ENCODE results near the gene SLC25A21. TPM values are rescaled to one million over a fixed set of nuclear protein-coding genes. Genes with fewer than 3 reads are reported as not detected.

SLC25A21 gene
- total RNA-seq, 4 donors from 2014 or later: 0.08 to 0.29 TPM; not detected in 2

DNA sequence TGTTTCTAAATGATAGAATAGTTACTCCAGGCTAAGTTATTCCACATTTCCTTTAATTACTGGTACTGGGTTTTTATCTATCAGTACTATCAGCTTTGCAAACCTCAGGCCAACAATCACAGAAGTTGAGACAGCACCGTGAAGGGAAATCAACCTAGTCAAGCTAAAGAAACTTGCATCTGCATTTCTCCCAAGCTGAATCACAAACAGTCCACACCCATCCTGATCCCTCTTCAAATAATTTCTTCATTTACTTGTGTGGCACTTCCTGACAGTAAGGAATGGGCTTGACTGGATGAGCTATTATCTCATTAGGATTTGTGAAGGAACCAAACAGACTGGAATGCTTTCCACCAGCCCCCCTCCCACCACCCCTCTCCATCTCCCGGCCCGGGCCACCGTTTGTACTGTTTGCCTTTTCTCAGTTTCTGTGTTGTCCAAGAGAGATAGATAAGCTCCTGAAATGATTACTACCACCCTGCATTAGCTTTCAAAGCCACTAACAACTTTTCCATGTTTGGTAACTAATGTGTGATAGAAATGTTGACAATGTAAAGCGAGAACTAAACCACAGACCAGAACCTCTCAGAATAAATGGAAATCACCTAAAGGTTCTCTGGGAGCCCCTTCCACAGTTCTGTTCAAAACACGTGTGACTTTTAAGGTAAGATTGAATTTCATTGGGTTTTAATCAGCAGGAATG lies 236.3 kb downstream of the SLC25A21 start:
- WGBS, 2 donors: 55 to 61% methylated on average over 6 of the region's 6 CpGs
- DNase-seq (ENCODE audit: low spot score in 2 of 2): no peak
- no peak overlapping the region for H3K4me3 ChIP-seq (ENCODE audit: low read depth, poor library complexity, severe bottlenecking)
- intact Hi-C loops (cut with DNase I; ENCODE audit: low total_unique reads): no loop called here
- TF ChIP-seq POLR2A (IDR thresholded peaks at IDR 0.05): no peak
- TF ChIP-seq, protein P1, sequence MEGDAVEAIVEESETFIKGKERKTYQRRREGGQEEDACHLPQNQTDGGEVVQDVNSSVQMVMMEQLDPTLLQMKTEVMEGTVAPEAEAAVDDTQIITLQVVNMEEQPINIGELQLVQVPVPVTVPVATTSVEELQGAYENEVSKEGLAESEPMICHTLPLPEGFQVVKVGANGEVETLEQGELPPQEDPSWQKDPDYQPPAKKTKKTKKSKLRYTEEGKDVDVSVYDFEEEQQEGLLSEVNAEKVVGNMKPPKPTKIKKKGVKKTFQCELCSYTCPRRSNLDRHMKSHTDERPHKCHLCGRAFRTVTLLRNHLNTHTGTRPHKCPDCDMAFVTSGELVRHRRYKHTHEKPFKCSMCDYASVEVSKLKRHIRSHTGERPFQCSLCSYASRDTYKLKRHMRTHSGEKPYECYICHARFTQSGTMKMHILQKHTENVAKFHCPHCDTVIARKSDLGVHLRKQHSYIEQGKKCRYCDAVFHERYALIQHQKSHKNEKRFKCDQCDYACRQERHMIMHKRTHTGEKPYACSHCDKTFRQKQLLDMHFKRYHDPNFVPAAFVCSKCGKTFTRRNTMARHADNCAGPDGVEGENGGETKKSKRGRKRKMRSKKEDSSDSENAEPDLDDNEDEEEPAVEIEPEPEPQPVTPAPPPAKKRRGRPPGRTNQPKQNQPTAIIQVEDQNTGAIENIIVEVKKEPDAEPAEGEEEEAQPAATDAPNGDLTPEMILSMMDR (IDR thresholded peaks at IDR 0.05): no peak

DNA sequence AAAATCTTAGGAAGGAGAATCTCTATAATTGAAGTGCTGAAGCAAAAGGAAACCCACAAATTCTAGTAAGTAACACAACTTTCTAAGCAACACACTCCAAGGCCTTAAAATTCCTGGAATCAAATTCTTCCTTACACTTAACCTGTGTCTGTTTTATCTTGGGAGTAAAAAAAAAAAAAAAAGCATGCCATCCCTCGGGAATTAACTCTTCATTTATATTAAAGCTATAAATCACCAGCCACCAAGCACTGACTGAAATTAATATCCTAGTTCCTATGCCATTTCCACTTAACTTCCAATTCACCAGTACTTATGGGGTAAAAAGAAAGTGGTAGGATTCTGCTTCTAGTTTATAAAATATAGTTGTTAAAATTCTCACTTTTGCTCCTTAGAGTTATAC lies 238.1 kb downstream of the SLC25A21 start:
- DNase-seq (ENCODE audit: low spot score in 2 of 2): no peak
- 52 to 65% methylated on average over 1 of the region's 1 CpG for WGBS, 2 donors
- TF ChIP-seq, protein P1 (IDR thresholded peaks at IDR 0.05): no peak
- TF ChIP-seq POLR2A (IDR thresholded peaks at IDR 0.05): no peak

DNA sequence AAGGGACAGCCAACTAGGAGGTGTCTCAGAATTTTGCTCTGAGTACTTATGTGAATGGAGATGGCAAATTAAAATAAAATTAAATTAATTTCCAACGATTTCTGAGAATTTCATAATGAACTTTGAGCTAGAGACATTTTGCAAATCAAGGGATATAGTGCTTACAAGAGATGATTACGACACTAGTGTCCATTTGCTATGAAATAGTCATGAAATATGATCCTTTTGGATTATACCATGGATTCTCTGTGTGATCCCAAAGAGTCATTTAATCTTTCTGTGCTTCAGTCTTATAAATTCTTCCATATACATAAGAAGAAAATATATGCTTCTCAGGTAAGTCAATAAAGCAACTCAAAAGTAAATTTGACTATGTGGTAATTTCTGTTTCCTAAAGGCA lies 240.6 kb downstream of the SLC25A21 start:
- TF ChIP-seq POLR2A (IDR thresholded peaks at IDR 0.05): no peak
- TF ChIP-seq, protein P1 (IDR thresholded peaks at IDR 0.05): no peak
- 73 to 77% methylated on average over 2 of the region's 2 CpGs for WGBS, 2 donors
- intact Hi-C loops (cut with DNase I; ENCODE audit: low total_unique reads): no loop called here
- DNase-seq (ENCODE audit: low spot score in 2 of 2): no peak
- no peak overlapping the region for H3K4me3 ChIP-seq (ENCODE audit: low read depth, poor library complexity, severe bottlenecking)

More for the DNA sequence above, 238.1 kb downstream of the SLC25A21 start:
- intact Hi-C loops (cut with DNase I; ENCODE audit: low total_unique reads): no loop called here
- no peak overlapping the region for H3K4me3 ChIP-seq (ENCODE audit: low read depth, poor library complexity, severe bottlenecking)

DNA sequence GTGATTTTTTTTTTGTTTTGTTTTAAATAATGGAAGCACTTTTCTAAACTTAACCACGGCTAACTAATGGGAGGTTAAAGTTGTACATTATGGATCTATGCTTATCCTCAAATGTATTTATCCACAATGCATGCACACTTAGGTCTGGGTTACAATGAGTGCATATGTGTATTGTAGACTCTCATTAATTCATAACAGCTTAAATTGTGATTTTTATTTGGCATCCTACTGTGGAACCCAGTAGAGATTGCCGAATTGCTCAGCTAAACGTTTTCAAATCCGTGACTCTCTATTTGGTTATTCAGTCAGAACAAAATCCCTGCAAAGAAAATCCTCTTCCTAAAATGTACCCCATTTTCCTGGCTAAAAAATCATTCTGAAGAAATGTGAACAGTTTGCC lies 244.0 kb downstream of the SLC25A21 start:
- no peak for DNase-seq (ENCODE audit: low spot score in 2 of 2)
- H3K4me3 ChIP-seq (ENCODE audit: low read depth, poor library complexity, severe bottlenecking): no peak overlapping the region
- TF ChIP-seq, protein P1 (IDR thresholded peaks at IDR 0.05): no peak
- TF ChIP-seq POLR2A (IDR thresholded peaks at IDR 0.05): no peak
- 79% methylated on average over 4 of the region's 4 CpGs for WGBS, 2 donors
- intact Hi-C loops (cut with DNase I; ENCODE audit: low total_unique reads): no loop called here

DNA sequence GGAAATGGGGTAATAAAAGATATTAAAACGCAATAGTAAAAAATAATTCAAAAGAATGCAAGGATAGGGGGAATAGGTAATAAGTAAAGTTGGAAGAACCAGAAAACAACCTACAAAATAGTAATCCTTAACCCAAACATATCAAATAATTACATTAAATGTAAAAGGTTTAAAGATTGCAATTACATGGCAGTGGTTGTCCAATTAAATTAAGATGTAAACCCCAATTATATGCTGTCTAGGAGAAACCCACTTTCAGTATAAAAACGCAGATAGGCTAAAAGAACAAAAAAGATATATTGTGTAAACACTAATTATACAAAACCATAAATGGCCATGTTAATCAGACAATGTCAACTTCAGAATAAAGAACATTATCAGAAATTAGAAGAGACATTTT lies 247.3 kb downstream of the SLC25A21 start:
- DNase-seq (ENCODE audit: low spot score in 2 of 2): no peak
- 84 to 89% methylated on average over 2 of the region's 2 CpGs for WGBS, 2 donors
- intact Hi-C loops (cut with DNase I; ENCODE audit: low total_unique reads): no loop called here
- H3K4me3 ChIP-seq (ENCODE audit: low read depth, poor library complexity, severe bottlenecking): no peak overlapping the region
- TF ChIP-seq, protein P1 (IDR thresholded peaks at IDR 0.05): no peak
- TF ChIP-seq POLR2A (IDR thresholded peaks at IDR 0.05): no peak

DNA sequence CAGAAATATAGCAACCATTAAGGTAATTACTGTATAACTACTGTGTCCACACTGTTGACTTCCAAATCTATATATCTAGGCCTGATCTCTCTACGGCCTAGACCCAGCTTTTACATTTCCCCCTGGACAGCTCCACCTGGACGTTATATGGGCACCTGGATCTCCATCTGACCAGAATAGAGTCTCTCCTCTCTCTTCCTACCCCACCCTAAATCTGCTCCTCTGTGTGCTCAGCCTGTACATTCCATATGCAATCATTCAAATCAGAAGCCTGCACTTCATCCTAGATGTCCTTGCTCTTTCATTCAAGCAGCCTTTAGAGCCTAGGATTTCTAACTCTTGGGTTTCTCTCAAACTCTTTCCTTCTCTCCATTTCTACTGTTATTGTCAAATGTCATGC lies 255.7 kb downstream of the SLC25A21 start:
- TF ChIP-seq POLR2A (IDR thresholded peaks at IDR 0.05): no peak
- TF ChIP-seq, protein P1 (IDR thresholded peaks at IDR 0.05): no peak
- 86 to 89% methylated on average over 2 of the region's 2 CpGs for WGBS, 2 donors
- no peak for DNase-seq (ENCODE audit: low spot score in 2 of 2)
- intact Hi-C loops (cut with DNase I; ENCODE audit: low total_unique reads): no loop called here
- H3K4me3 ChIP-seq (ENCODE audit: low read depth, poor library complexity, severe bottlenecking): no peak overlapping the region

All from lower leg skin (tissue), 4 donors.